Brain microvascular endothelial cell (primary cell): ENCODE results near the gene STAM.

ENCODE experiments used
- DNase-seq: peaks from one replicate; pipeline ENCODE4 v3.0.0-alpha.2; 2020
- H3K27ac ChIP-seq: fragments of 250-450 bp; sonication (Bioruptor Pico); 2 replicates; pipeline ENCODE4 v1.5.1; 2020; ENCODE audit warnings: mild to moderate bottlenecking, moderate library complexity
- H3K27me3 ChIP-seq: fragments of 250-450 bp; sonication (Bioruptor Pico); replicated peaks from 2 replicates; pipeline ENCODE4 v1.5.1; 2020; ENCODE audit warnings: mild to moderate bottlenecking
- H3K36me3 ChIP-seq: fragments of 250-450 bp; sonication (Bioruptor Pico); replicated peaks from 2 replicates; pipeline ENCODE4 v1.5.1; 2020; ENCODE audit warnings: mild to moderate bottlenecking
- H3K4me3 ChIP-seq: 2 replicates; pipeline ENCODE4 v1.5.1; 2011; ENCODE audit warnings: low read depth, mild to moderate bottlenecking, control low read depth, low read length, moderate library complexity
- CTCF ChIP-seq: IDR thresholded peaks from 2 replicates; pipeline ENCODE4 v1.5.1; 2011; ENCODE audit warnings: low read depth, mild to moderate bottlenecking, moderate library complexity, low read length, control low read depth, inconsistent platforms; ENCODE audit errors: missing control alignments
- in situ Hi-C: cut with HindIII; loops from 2 replicates; pipeline ENCODE4 v1.10.0; 2017; ENCODE audit warnings: low sequenced_read_pairs, low pct_ligation_motif_present

Gene STAM

GRCh38 chr10:17673471-17674061 is 29.6 kb downstream of the STAM start:
- Histone ChIP-seq H3K4me3 (no peak overlapping the region), H3K27me3 (no peaks in the 10 kb centered on the region), H3K27ac (peak overlapping the region; percentile 54), H3K36me3 (no peaks in the 10 kb centered on the region)
- TF ChIP-seq CTCF: no peak
- in situ Hi-C loops: no loop called here
- peak; percentile 93 for DNase-seq

- TF ChIP-seq CTCF: no peak
- Histone ChIP-seq H3K4me3 (no peak overlapping the region), H3K27me3 (no peaks in the 10 kb centered on the region), H3K36me3 (no peaks in the 10 kb centered on the region), H3K27ac (peak overlapping the region; percentile 20)
- in situ Hi-C loops: no loop called here
- no peak for DNase-seq
Observed at GRCh38 chr10:17674566-17674965, 30.6 kb downstream of the STAM start.

- no peak for TF ChIP-seq CTCF
- DNase-seq: no peak
- Histone ChIP-seq H3K27me3 (no peaks in the 10 kb centered on the region), H3K27ac (no peak overlapping the region), H3K4me3 (no peak overlapping the region), H3K36me3 (no peaks in the 10 kb centered on the region)
- in situ Hi-C loops: no loop called here
Observed at GRCh38 chr10:17675638-17676037, 31.7 kb downstream of the STAM start.

GRCh38 chr10:17676919-17677318 is 33.0 kb downstream of the STAM start:
- Histone ChIP-seq H3K36me3 (no peaks in the 10 kb centered on the region), H3K27me3 (no peaks in the 10 kb centered on the region), H3K27ac (no peak overlapping the region), H3K4me3 (no peak overlapping the region)
- no peak for TF ChIP-seq CTCF
- in situ Hi-C loops: no loop called here
- no peak for DNase-seq

GRCh38 chr10:17682236-17682946 is 38.4 kb downstream of the STAM start:
- Histone ChIP-seq H3K4me3 (no peak overlapping the region), H3K36me3 (no peaks in the 10 kb centered on the region), H3K27ac (no peak overlapping the region), H3K27me3 (no peaks in the 10 kb centered on the region)
- TF ChIP-seq CTCF: no peak
- in situ Hi-C loops: no loop called here
- no peak for DNase-seq
